SJSA1 (cell line): ENCODE results near the gene TPBGL. TPM values are rescaled to one million over a fixed set of nuclear protein-coding genes. Genes with fewer than 3 reads are reported as not detected.

Experiments
- DNase-seq, 2 experiments: peaks; one replicate each; pipeline ENCODE4 v3.0.0-alpha.2; 2015 to 2020; ENCODE audit warnings: low spot score in 2 of 2, low read depth in 1 of 2
- H3K27ac ChIP-seq: fragments of 250-450 bp; sonication (Bioruptor Pico); 2 replicates; pipeline ENCODE4 v1.5.1; 2020; ENCODE audit warnings: mild to moderate bottlenecking, moderate library complexity
- H3K27me3 ChIP-seq: fragments of 250-450 bp; sonication (Bioruptor Pico); replicated peaks from 2 replicates; pipeline ENCODE4 v1.5.1; 2020; ENCODE audit warnings: mild to moderate bottlenecking, moderate library complexity
- H3K36me3 ChIP-seq: fragments of 250-450 bp; sonication (Bioruptor Pico); 2 replicates; pipeline ENCODE4 v1.5.1; 2020; ENCODE audit warnings: mild to moderate bottlenecking
- H3K4me1 ChIP-seq: fragments of 250-450 bp; sonication (Bioruptor Pico); replicated peaks from 2 replicates; pipeline ENCODE4 v1.6.1; 2021; ENCODE audit warnings: mild to moderate bottlenecking
- H3K4me3 ChIP-seq: fragments of 250-450 bp; sonication (Bioruptor Pico); 2 replicates; pipeline ENCODE4 v1.5.1; 2020; ENCODE audit warnings: mild to moderate bottlenecking
- H3K9me3 ChIP-seq: fragments of 250-450 bp; sonication (Bioruptor Pico); replicated peaks from 2 replicates; pipeline ENCODE4 v1.5.1; 2020; ENCODE audit warnings: mild to moderate bottlenecking
- total RNA-seq: library from RNA; depleted of rRNA; stranded (reverse); fragments of >200 nt; shearing (Covaris generic); gene quantifications from 2 replicates; pipeline ENCODE4 v1.2.3, GENCODE V29; 2014

The TPBGL gene
- total RNA-seq, 1 experiment from 2014 or later = not detected

- no peak overlapping the region for H3K4me3 ChIP-seq
- no peak overlapping the region for H3K27ac ChIP-seq
- DNase-seq = no peak
- H3K27me3 ChIP-seq = no peaks in the 10 kb centered on the region
- H3K4me1 ChIP-seq = no peaks in the 10 kb centered on the region
- no peaks in the 10 kb centered on the region for H3K36me3 ChIP-seq
- no peaks in the 10 kb centered on the region for H3K9me3 ChIP-seq
Observed at GRCh38 chr11:75230621-75231020, 10.0 kb upstream of the TPBGL start.

GRCh38 chr11:75233754-75234172 lies 6.8 kb upstream of the TPBGL start:
- no peaks in the 10 kb centered on the region for H3K27me3 ChIP-seq
- no peaks in the 10 kb centered on the region for H3K9me3 ChIP-seq
- no peaks in the 10 kb centered on the region for H3K36me3 ChIP-seq
- H3K4me3 ChIP-seq = no peak overlapping the region
- no peak overlapping the region for H3K27ac ChIP-seq
- H3K4me1 ChIP-seq = no peaks in the 10 kb centered on the region
- peak in 1 of 2 experiments; percentile 3 for DNase-seq

GRCh38 chr11:75236062-75236461 lies 4.5 kb upstream of the TPBGL start:
- peaks cover 10% of the 10 kb centered on the region for H3K27me3 ChIP-seq
- DNase-seq = no peak
- H3K9me3 ChIP-seq = no peaks in the 10 kb centered on the region

GRCh38 chr11:75237050-75237449 lies 3.5 kb upstream of the TPBGL start:
- Histone ChIP-seq H3K9me3 (no peaks in the 10 kb centered on the region), H3K36me3 (no peaks in the 10 kb centered on the region), H3K27ac (no peak overlapping the region), H3K4me1 (peaks cover 14% of the 10 kb centered on the region), H3K27me3 (peaks cover 11% of the 10 kb centered on the region), H3K4me3 (no peak overlapping the region)
- no peak for DNase-seq

More at GRCh38 chr11:75236062-75236461, 4.5 kb upstream of the TPBGL start:
- Histone ChIP-seq H3K36me3 (no peaks in the 10 kb centered on the region), H3K27ac (no peak overlapping the region), H3K4me1 (peaks cover 4% of the 10 kb centered on the region), H3K4me3 (no peak overlapping the region)

- Histone ChIP-seq H3K4me1 (peaks cover 16% of the 10 kb centered on the region), H3K36me3 (no peaks in the 10 kb centered on the region), H3K9me3 (no peaks in the 10 kb centered on the region), H3K4me3 (no peak overlapping the region), H3K27me3 (peaks cover 15% of the 10 kb centered on the region), H3K27ac (no peak overlapping the region)
- no peak for DNase-seq
Observed at GRCh38 chr11:75238595-75239440, 1.8 kb upstream of the TPBGL start.

- H3K36me3 ChIP-seq = no peaks in the 10 kb centered on the region
- H3K4me3 ChIP-seq = no peak overlapping the region
- DNase-seq = no peak
- H3K27ac ChIP-seq = no peak overlapping the region
- no peaks in the 10 kb centered on the region for H3K9me3 ChIP-seq
- H3K4me1 ChIP-seq = peaks cover 16% of the 10 kb centered on the region
- H3K27me3 ChIP-seq = peaks cover 15% of the 10 kb centered on the region
Observed at GRCh38 chr11:75239531-75240290, 863 bp upstream of the TPBGL start.

- peaks cover 16% of the 10 kb centered on the region for H3K4me1 ChIP-seq
- H3K9me3 ChIP-seq = no peaks in the 10 kb centered on the region
- peak overlapping the region; percentile 31 for H3K4me3 ChIP-seq
- no peaks in the 10 kb centered on the region for H3K36me3 ChIP-seq
- no peak overlapping the region for H3K27ac ChIP-seq
- H3K27me3 ChIP-seq = peaks cover 15% of the 10 kb centered on the region
- DNase-seq = peak; percentile 61
Observed at GRCh38 chr11:75241036-75241905, 697 bp downstream of the TPBGL start.

GRCh38 chr11:75241906-75242644 lies 1.5 kb downstream of the TPBGL start:
- DNase-seq = no peak
- peak overlapping the region; percentile 31 for H3K4me3 ChIP-seq
- H3K4me1 ChIP-seq = peaks cover 16% of the 10 kb centered on the region
- H3K9me3 ChIP-seq = no peaks in the 10 kb centered on the region
- H3K36me3 ChIP-seq = no peaks in the 10 kb centered on the region
- no peak overlapping the region for H3K27ac ChIP-seq
- H3K27me3 ChIP-seq = peaks cover 15% of the 10 kb centered on the region

- H3K27me3 ChIP-seq = peaks cover 15% of the 10 kb centered on the region
- no peak overlapping the region for H3K27ac ChIP-seq
Observed at GRCh38 chr11:75242722-75243600, 2.4 kb downstream of the TPBGL start.

GRCh38 chr11:75244052-75244814 lies 3.7 kb downstream of the TPBGL start:
- Histone ChIP-seq H3K4me1 (peaks cover 16% of the 10 kb centered on the region), H3K27me3 (peaks cover 15% of the 10 kb centered on the region), H3K4me3 (no peak overlapping the region), H3K36me3 (no peaks in the 10 kb centered on the region), H3K27ac (no peak overlapping the region), H3K9me3 (no peaks in the 10 kb centered on the region)
- DNase-seq = no peak

More at GRCh38 chr11:75242722-75243600, 2.4 kb downstream of the TPBGL start:
- Histone ChIP-seq H3K4me3 (no peak overlapping the region), H3K4me1 (peaks cover 16% of the 10 kb centered on the region), H3K36me3 (no peaks in the 10 kb centered on the region), H3K9me3 (no peaks in the 10 kb centered on the region)
- DNase-seq = no peak

- DNase-seq = no peak
- Histone ChIP-seq H3K27ac (no peak overlapping the region), H3K36me3 (no peaks in the 10 kb centered on the region), H3K9me3 (no peaks in the 10 kb centered on the region), H3K4me1 (peaks cover 16% of the 10 kb centered on the region), H3K4me3 (no peak overlapping the region), H3K27me3 (peaks cover 11% of the 10 kb centered on the region)
Observed at GRCh38 chr11:75245356-75246005, 4.9 kb downstream of the TPBGL start.
